Thyroid gland (tissue), 4 donors: ENCODE data around the gene CDAN1. TPM values are rescaled to one million over a fixed set of nuclear protein-coding genes. Genes with fewer than 3 reads are reported as not detected.

ENCODE experiments used
- DNase-seq, 2 donors: peaks; one replicate each; pipeline ENCODE4 v3.0.0-alpha.2; 2019
- H3K27ac ChIP-seq, 3 donors: fragments of 200-600 bp; sonication (generic); 1 replicate in 2 of 3; 2 replicates in 1 of 3; pipeline ENCODE4 v1.5.1; 2016 to 2019; ENCODE audit warnings: mild to moderate bottlenecking in 1 of 3, moderate library complexity in 1 of 3
- H3K27me3 ChIP-seq: fragments of 200-600 bp; sonication (generic); one replicate; pipeline ENCODE4 v1.5.1; 2019
- H3K36me3 ChIP-seq, 2 donors: fragments of 200-600 bp; sonication (generic); one replicate each; pipeline ENCODE4 v1.5.1; 2016 to 2019
- H3K4me1 ChIP-seq, 2 donors: fragments of 200-600 bp; sonication (generic); one replicate each; pipeline ENCODE4 v1.5.1; 2017 to 2019
- H3K4me3 ChIP-seq, 3 donors: fragments of 200-600 bp; sonication (generic); replicated peaks in 1 of 3; 1 replicate in 2 of 3; 2 replicates in 1 of 3; pipeline ENCODE4 v1.5.1; 2016; ENCODE audit warnings: mild to moderate bottlenecking in 1 of 3
- H3K9me3 ChIP-seq: fragments of 200-600 bp; sonication (generic); one replicate; pipeline ENCODE4 v1.5.1; 2017
- CTCF ChIP-seq, 6 experiments: fragments of 200-600 bp in 3 of 6; fragments of 450-650 bp in 3 of 6; sonication (generic) in 3 of 6; IDR thresholded peaks; one replicate each; pipeline ENCODE4 v1.5.1; 2016 to 2019; ENCODE audit warnings: antibody characterized with exemption in 6 of 6, mild to moderate bottlenecking in 2 of 6, inconsistent platforms in 1 of 6, moderate library complexity in 1 of 6
- POLR2A ChIP-seq, 2 donors: fragments of 450-650 bp; IDR thresholded peaks; one replicate each; pipeline ENCODE4 v1.6.1; 2017; ENCODE audit warnings: antibody characterized with exemption in 2 of 2, mild to moderate bottlenecking in 2 of 2, moderate library complexity in 1 of 2
- WGBS, 2 donors: methylation state at CpG; one replicate each; pipeline ENCODE4 v1.1.5; 2017; 5-methylcytosine and 5-hydroxymethylcytosine counted together
- intact Hi-C: fragments of 100-400 bp; cut with DNase I; formaldehyde crosslinking; loops from one replicate; pipeline ENCODE4 v1.15.1; 2023
- total RNA-seq, 4 donors: library from RNA; depleted of rRNA; stranded (reverse); fragments of >200 nt; gene quantifications; one replicate each; pipeline ENCODE4 v1.2.3, GENCODE V29; 2016

Gene CDAN1
- total RNA-seq, 4 donors from 2014 or later = 9.4 to 15.9 (median 12.6) TPM

- no peak for DNase-seq
Observed at GRCh38 chr15:42720071-42720470, 16.9 kb downstream of the CDAN1 start.

GRCh38 chr15:42719043-42719442 is 17.9 kb downstream of the CDAN1 start:
- Histone ChIP-seq H3K4me3 (no peak overlapping the region), H3K36me3 (peaks cover 11 to 12% of the 10 kb centered on the region in 2 donors), H3K27ac (no peak overlapping the region), H3K27me3 (no peaks in the 10 kb centered on the region), H3K4me1 (no peaks in the 10 kb centered on the region), H3K9me3 (no peaks in the 10 kb centered on the region)
- 91 to 97% methylated on average over 6 of the region's 6 CpGs for WGBS, 2 donors
- DNase-seq = no peak
- intact Hi-C loops = no loop called here
- no peak for TF ChIP-seq POLR2A (IDR thresholded peaks at IDR 0.05)
- TF ChIP-seq CTCF (IDR thresholded peaks at IDR 0.05) = no peak

More at GRCh38 chr15:42720071-42720470, 16.9 kb downstream of the CDAN1 start:
- no peaks in the 10 kb centered on the region for H3K4me1 ChIP-seq
- H3K36me3 ChIP-seq = peaks cover 22% of the 10 kb centered on the region in 2 donors
- intact Hi-C loops = no loop called here
- TF ChIP-seq CTCF (IDR thresholded peaks at IDR 0.05) = no peak
- no peak for TF ChIP-seq POLR2A (IDR thresholded peaks at IDR 0.05)
- H3K27me3 ChIP-seq = no peaks in the 10 kb centered on the region
- no peak overlapping the region for H3K27ac ChIP-seq
- H3K4me3 ChIP-seq = no peak overlapping the region
- no peaks in the 10 kb centered on the region for H3K9me3 ChIP-seq
- 91 to 95% methylated on average over 3 of the region's 3 CpGs for WGBS, 2 donors

GRCh38 chr15:42716626-42717025 is 20.3 kb downstream of the CDAN1 start:
- H3K4me1 ChIP-seq = no peaks in the 10 kb centered on the region
- no peaks in the 10 kb centered on the region for H3K27me3 ChIP-seq
- no peak overlapping the region for H3K27ac ChIP-seq
- no peak overlapping the region for H3K4me3 ChIP-seq
- no peaks in the 10 kb centered on the region for H3K9me3 ChIP-seq
- no peak for DNase-seq
- intact Hi-C loops = no loop called here
- 100% methylated on average over 2 of the region's 2 CpGs for WGBS, 2 donors
- TF ChIP-seq POLR2A (IDR thresholded peaks at IDR 0.05) (no peak), CTCF (IDR thresholded peaks at IDR 0.05) (no peak)
- peaks cover 0 to 10% of the 10 kb centered on the region in 2 donors for H3K36me3 ChIP-seq

GRCh38 chr15:42716125-42716524 is 20.8 kb downstream of the CDAN1 start:
- peaks cover 0 to 10% of the 10 kb centered on the region in 2 donors for H3K36me3 ChIP-seq
- H3K9me3 ChIP-seq = no peaks in the 10 kb centered on the region
- DNase-seq = no peak
- H3K27ac ChIP-seq = no peak overlapping the region
- H3K4me3 ChIP-seq = no peak overlapping the region
- H3K27me3 ChIP-seq = no peaks in the 10 kb centered on the region
- WGBS, 2 donors = 94 to 98% methylated on average over 5 of the region's 5 CpGs
- H3K4me1 ChIP-seq = no peaks in the 10 kb centered on the region
- intact Hi-C loops = no loop called here
- TF ChIP-seq CTCF (IDR thresholded peaks at IDR 0.05) (no peak), POLR2A (IDR thresholded peaks at IDR 0.05) (no peak)

- no peak for TF ChIP-seq CTCF (IDR thresholded peaks at IDR 0.05)
- H3K27ac ChIP-seq = no peak overlapping the region
- no peaks in the 10 kb centered on the region for H3K27me3 ChIP-seq
- no peaks in the 10 kb centered on the region for H3K9me3 ChIP-seq
- H3K36me3 ChIP-seq = no peaks in the 10 kb centered on the region
- DNase-seq = no peak
- intact Hi-C loops = no loop called here
- 95 to 97% methylated on average over 4 of the region's 4 CpGs for WGBS, 2 donors
- no peaks in the 10 kb centered on the region for H3K4me1 ChIP-seq
- no peak overlapping the region for H3K4me3 ChIP-seq
Observed at GRCh38 chr15:42712584-42712983, 24.3 kb downstream of the CDAN1 start.
